ENCODE results near the gene ADAMTS18. TPM values are rescaled to one million over a fixed set of nuclear protein-coding genes. Genes with fewer than 3 reads are reported as not detected.

Gene ADAMTS18
- total and polyA plus RNA-seq, 2 of the 8 experiments (the other 6 are each of a cell fraction or from before 2014, with no cell fraction given): 0.05 to 0.19 TPM

DNA sequence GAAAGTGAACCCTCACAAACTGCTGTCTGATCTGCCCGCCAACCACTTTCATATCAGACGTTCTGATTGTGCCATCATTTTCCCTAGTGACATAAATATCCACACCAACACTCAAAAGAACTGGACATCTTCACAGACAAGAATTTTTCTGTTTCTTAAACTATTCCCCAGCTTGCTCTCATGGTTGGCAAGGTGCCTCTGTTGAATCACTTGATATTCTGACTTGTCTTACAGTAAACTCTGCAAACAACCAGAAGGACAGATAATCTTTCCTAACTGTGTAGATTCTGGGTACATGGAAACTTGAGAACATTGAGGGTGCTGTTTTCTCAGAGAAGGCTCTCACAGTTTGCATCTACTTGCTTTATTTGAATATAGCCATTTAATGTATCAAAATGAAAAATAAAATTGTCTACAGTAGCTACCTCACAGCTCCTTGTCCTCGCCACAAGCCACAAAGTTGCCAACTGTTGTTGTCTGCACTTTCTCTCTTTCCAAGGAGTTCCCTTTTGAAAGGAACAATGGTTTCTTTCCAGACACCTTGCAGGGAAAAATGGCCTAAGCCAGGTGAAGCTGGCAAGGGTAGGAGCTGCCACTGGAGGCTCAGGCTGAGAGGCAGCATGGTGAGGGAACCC, 46.0 kb upstream of the ADAMTS18 start:
- CTCF ChIA-PET (ENCODE audit: partially characterized antibody): interaction anchor here (0.6 to 0.8 kb wide), 3 partner anchors 9 to 496 kb away, joined by 3 read pairs; no protein-coding TSS in a partner anchor
- 90% methylated on average over 3 of the region's 3 CpGs; no CpG with 5 or more reads in 1 of the 2 experiments for WGBS, 2 experiments (ENCODE audit: extremely low coverage in 1 of 2, insufficient coverage in 1 of 2, insufficient read length in 1 of 2, insufficient replicate concordance in 2 of 2, low coverage in 1 of 2, low lambda C conversion rate in 2 of 2, missing lambda C conversion rate in 1 of 2)

More for the DNA sequence above, 46.0 kb upstream of the ADAMTS18 start:
- no peaks in the 10 kb centered on the region for H3K36me3 ChIP-seq (ENCODE audit: control insufficient read depth in 2 of 4, insufficient read depth in 4 of 4, low read length in 3 of 4)
- H2BK15ac ChIP-seq (ENCODE audit: low read length): no peak overlapping the region
- no peak overlapping the region for H3K14ac ChIP-seq (ENCODE audit: insufficient read length)
- H2BK20ac ChIP-seq (ENCODE audit: low read length): no peak overlapping the region
- H3K23me2 ChIP-seq (ENCODE audit: low read depth, low read length): no peaks in the 10 kb centered on the region
- H4K8ac ChIP-seq (ENCODE audit: extremely low read depth, insufficient read depth, low read length): no peak overlapping the region
- no peaks in the 10 kb centered on the region for H3K9me3 ChIP-seq (ENCODE audit: insufficient read depth in 2 of 2, low read depth in 1 of 2, low read length in 1 of 2)
- H3K9ac ChIP-seq (replicated peaks in 1 of 4; ENCODE audit: extremely low read depth in 1 of 4, low read depth in 3 of 4, low read length in 3 of 4): no peak overlapping the region
- H2AFZ ChIP-seq (ENCODE audit: low read length): no peak overlapping the region
- H2BK120ac ChIP-seq (replicated peaks; ENCODE audit: low read depth, low read length): no peak overlapping the region
- H3K4me3 ChIP-seq (ENCODE audit: extremely low read depth in 1 of 4, insufficient read depth in 2 of 4, low read depth in 3 of 4, low read length in 4 of 4): no peak overlapping the region
- no peaks in the 10 kb centered on the region for H3K27me3 ChIP-seq (replicated peaks in 1 of 4; ENCODE audit: control insufficient read depth in 3 of 4, extremely low read depth in 1 of 4, insufficient read depth in 3 of 4, low read length in 3 of 4)
- no peak overlapping the region for H3K4me2 ChIP-seq (ENCODE audit: insufficient read depth in 1 of 2, low read depth in 2 of 2, low read length in 2 of 2)
- H3K79me1 ChIP-seq (ENCODE audit: low read depth, low read length): no peaks in the 10 kb centered on the region
- no peak overlapping the region for H3K27ac ChIP-seq (ENCODE audit: low read depth, low read length)
- H2BK12ac ChIP-seq (ENCODE audit: low read depth, low read length): no peak overlapping the region
- H3K56ac ChIP-seq (replicated peaks; ENCODE audit: insufficient read length, low read depth, low read length): no peak overlapping the region
- H4K20me1 ChIP-seq (replicated peaks in 1 of 2; ENCODE audit: control insufficient read depth in 1 of 2, insufficient read depth in 2 of 2, low read length in 2 of 2): no peaks in the 10 kb centered on the region
- no peak overlapping the region for H3K4ac ChIP-seq (replicated peaks; ENCODE audit: insufficient read length, low read depth, low read length)
- no peak overlapping the region for H2AK5ac ChIP-seq (ENCODE audit: low read depth, low read length)
- no peak overlapping the region for H4K91ac ChIP-seq (replicated peaks; ENCODE audit: insufficient read length, low read length)
- H2BK5ac ChIP-seq (ENCODE audit: low read depth, low read length): no peak overlapping the region
- no peak overlapping the region for H4K5ac ChIP-seq (ENCODE audit: insufficient read length, low read depth, low read length)
- H3K4me1 ChIP-seq (replicated peaks in 1 of 4; ENCODE audit: control insufficient read depth in 3 of 4, insufficient read depth in 4 of 4, low read length in 3 of 4): no peaks in the 10 kb centered on the region
- no peaks in the 10 kb centered on the region for H3K79me2 ChIP-seq (ENCODE audit: control insufficient read depth in 1 of 2, insufficient read depth in 2 of 2, low read length in 2 of 2)
- POLR2A ChIA-PET (ENCODE audit: partially characterized antibody): interaction anchor here (0.5 to 0.9 kb wide), 2 partner anchors 11 to 20 kb away, joined by 3 read pairs; no protein-coding TSS in a partner anchor
- no peak for DNase-seq (ENCODE audit: low read depth in 1 of 2, low spot score in 2 of 2)
- no peak for FAIRE-seq
- TF ChIP-seq TBP (IDR thresholded peaks at IDR 0.05; ENCODE audit: low read depth, low read length) (no peak), YY1 (IDR thresholded peaks at IDR 0.05; ENCODE audit: low read depth, low read length) (no peak), SUZ12 (IDR thresholded peaks at IDR 0.05; ENCODE audit: low read length) (no peak), HDAC2 (IDR thresholded peaks at IDR 0.05; ENCODE audit: borderline replicate concordance in 1 of 2, low read depth in 2 of 2, low read length in 2 of 2) (no peak), CTBP2 (IDR thresholded peaks at IDR 0.05; ENCODE audit: borderline replicate concordance, insufficient read depth, insufficient read length, low read length) (no peak), BACH1 (IDR thresholded peaks at IDR 0.05; ENCODE audit: low read length) (no peak), POU5F1 (IDR thresholded peaks at IDR 0.05; ENCODE audit: low read depth, low read length) (no peak), EZH2 (IDR thresholded peaks at IDR 0.05; ENCODE audit: low read depth, low read length, severe bottlenecking) (no peak)
- H3K18ac ChIP-seq (ENCODE audit: extremely low read depth, low read length): no peak overlapping the region
- H3K23ac ChIP-seq (ENCODE audit: insufficient read length): no peak overlapping the region

Data from H1 (cell line).